ENCODE results near the gene S100A16. TPM values are rescaled to one million over a fixed set of nuclear protein-coding genes. Genes with fewer than 3 reads are reported as not detected.
"Not testable (repeated sequence)": the region's sequence is repeated elsewhere in the genome, so short reads cannot be mapped to it uniquely, and the experiment has no call there.

Gene S100A16
- total RNA-seq, 1 donor from 2014 or later: 143 TPM

DNA sequence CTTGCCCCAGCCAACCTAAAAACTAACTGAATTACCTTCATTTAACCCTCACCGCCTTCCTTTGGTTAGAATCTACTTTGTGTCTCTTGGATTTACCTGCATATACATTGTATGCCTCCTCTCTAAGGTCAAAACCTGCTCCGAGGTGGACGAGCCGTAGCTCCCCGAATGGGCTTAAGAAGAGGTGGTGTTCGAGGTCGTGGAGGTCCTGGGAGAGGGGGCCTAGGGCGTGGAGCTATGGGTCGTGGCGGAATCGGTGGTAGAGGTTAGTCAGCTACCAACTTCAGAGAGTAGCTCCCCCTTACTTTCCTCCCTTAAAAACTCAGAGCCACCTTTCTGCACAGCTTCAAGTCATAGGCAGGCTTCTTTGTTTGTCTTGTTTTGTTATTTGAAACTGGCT is 30.2 kb upstream of the S100A16 start:
- Mint-ChIP-seq H3K4me3 (ENCODE audit: unreplicated experiment) (no peak overlapping the region), H3K4me1 (ENCODE audit: unreplicated experiment) (peaks cover 2% of the 10 kb centered on the region), H3K36me3 (ENCODE audit: unreplicated experiment) (peaks cover 63% of the 10 kb centered on the region), H3K27ac (ENCODE audit: unreplicated experiment) (no peak overlapping the region), H3K9me3 (ENCODE audit: unreplicated experiment) (no peaks in the 10 kb centered on the region), H3K27me3 (ENCODE audit: unreplicated experiment) (no peaks in the 10 kb centered on the region)
- TF ChIP-seq, protein P1, sequence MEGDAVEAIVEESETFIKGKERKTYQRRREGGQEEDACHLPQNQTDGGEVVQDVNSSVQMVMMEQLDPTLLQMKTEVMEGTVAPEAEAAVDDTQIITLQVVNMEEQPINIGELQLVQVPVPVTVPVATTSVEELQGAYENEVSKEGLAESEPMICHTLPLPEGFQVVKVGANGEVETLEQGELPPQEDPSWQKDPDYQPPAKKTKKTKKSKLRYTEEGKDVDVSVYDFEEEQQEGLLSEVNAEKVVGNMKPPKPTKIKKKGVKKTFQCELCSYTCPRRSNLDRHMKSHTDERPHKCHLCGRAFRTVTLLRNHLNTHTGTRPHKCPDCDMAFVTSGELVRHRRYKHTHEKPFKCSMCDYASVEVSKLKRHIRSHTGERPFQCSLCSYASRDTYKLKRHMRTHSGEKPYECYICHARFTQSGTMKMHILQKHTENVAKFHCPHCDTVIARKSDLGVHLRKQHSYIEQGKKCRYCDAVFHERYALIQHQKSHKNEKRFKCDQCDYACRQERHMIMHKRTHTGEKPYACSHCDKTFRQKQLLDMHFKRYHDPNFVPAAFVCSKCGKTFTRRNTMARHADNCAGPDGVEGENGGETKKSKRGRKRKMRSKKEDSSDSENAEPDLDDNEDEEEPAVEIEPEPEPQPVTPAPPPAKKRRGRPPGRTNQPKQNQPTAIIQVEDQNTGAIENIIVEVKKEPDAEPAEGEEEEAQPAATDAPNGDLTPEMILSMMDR (IDR thresholded peaks at IDR 0.05): no peak
- no peak for DNase-seq (ENCODE audit: extremely low spot score, unreplicated experiment)

DNA sequence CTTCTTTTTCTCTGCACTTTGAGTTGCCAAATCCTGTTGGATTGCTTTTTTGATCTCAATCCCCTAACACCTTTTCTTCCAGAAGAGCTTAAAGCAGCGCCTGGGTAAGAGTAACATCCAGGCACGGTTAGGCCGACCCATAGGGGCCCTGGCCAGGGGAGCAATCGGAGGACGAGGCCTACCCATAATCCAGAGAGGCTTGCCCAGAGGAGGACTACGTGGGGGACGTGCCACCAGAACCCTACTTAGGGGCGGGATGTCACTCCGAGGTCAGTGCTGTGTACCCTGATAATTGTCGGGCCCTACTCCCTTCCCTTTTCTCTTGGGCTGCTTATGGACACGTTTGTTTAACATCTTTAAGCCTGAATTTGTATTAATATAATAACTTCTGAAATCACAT is 29.2 kb upstream of the S100A16 start:
- TF ChIP-seq, protein P1 (IDR thresholded peaks at IDR 0.05): no peak
- Mint-ChIP-seq H3K9me3 (ENCODE audit: unreplicated experiment) (no peaks in the 10 kb centered on the region), H3K27ac (ENCODE audit: unreplicated experiment) (no peak overlapping the region), H3K4me3 (ENCODE audit: unreplicated experiment) (no peak overlapping the region), H3K36me3 (ENCODE audit: unreplicated experiment) (peaks cover 69% of the 10 kb centered on the region), H3K4me1 (ENCODE audit: unreplicated experiment) (no peaks in the 10 kb centered on the region), H3K27me3 (ENCODE audit: unreplicated experiment) (no peaks in the 10 kb centered on the region)
- DNase-seq (ENCODE audit: extremely low spot score, unreplicated experiment): no peak

DNA sequence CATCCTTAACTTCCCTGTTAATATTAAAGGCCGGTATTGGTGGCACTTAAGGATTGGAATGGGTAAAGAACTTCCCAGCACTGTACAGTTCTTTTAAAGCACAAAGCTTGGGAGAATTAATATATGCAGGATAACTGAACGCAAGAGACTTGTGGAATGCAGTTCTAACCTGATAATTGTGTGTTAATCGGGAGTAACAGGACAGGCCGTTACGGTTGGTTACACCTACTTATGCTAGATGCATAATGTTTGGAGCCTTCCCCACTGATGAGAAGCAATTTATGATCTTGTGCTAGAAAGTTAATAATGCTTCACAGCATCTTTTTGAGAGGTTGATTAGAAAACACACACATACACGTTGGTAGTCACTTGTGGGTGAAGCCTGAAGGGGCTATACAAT is 27.9 kb upstream of the S100A16 start:
- no peak overlapping the region for H3K27ac Mint-ChIP-seq (ENCODE audit: unreplicated experiment)
- TF ChIP-seq, protein P1 (IDR thresholded peaks at IDR 0.05): no peak
- no peaks in the 10 kb centered on the region for H3K9me3 Mint-ChIP-seq (ENCODE audit: unreplicated experiment)
- no peak for DNase-seq (ENCODE audit: extremely low spot score, unreplicated experiment)
- H3K27me3 Mint-ChIP-seq (ENCODE audit: unreplicated experiment): no peaks in the 10 kb centered on the region
- H3K4me1 Mint-ChIP-seq (ENCODE audit: unreplicated experiment): peaks cover 8% of the 10 kb centered on the region
- peaks cover 70% of the 10 kb centered on the region for H3K36me3 Mint-ChIP-seq (ENCODE audit: unreplicated experiment)
- no peak overlapping the region for H3K4me3 Mint-ChIP-seq (ENCODE audit: unreplicated experiment)

DNA sequence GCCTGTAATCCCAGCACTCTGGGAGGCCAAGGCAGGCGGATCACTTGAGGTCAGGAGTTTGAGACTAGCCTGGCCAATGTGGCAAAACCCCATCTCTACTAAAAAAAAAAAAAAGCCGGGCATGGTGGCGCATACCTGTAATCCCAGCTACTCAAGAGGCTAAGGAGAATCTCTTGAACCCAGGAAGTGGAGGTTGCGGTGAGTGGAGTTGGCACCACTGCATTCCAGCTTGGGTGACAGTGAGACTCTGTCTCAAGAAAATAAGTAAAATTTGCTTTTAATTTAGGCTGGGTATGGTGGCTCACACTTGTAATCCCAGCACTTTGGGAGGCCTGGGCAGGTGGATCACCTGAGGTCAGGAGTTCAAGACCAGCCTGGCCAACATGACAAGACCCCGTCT is 27.3 kb upstream of the S100A16 start:
- Mint-ChIP-seq H3K36me3 (ENCODE audit: unreplicated experiment) (peaks cover 66% of the 10 kb centered on the region), H3K4me1 (ENCODE audit: unreplicated experiment) (peaks cover 11% of the 10 kb centered on the region)
- not testable (repeated sequence) for H3K27me3 Mint-ChIP-seq (ENCODE audit: unreplicated experiment); H3K4me3 Mint-ChIP-seq (ENCODE audit: unreplicated experiment); H3K27ac Mint-ChIP-seq (ENCODE audit: unreplicated experiment); H3K9me3 Mint-ChIP-seq (ENCODE audit: unreplicated experiment); DNase-seq (ENCODE audit: extremely low spot score, unreplicated experiment)

DNA sequence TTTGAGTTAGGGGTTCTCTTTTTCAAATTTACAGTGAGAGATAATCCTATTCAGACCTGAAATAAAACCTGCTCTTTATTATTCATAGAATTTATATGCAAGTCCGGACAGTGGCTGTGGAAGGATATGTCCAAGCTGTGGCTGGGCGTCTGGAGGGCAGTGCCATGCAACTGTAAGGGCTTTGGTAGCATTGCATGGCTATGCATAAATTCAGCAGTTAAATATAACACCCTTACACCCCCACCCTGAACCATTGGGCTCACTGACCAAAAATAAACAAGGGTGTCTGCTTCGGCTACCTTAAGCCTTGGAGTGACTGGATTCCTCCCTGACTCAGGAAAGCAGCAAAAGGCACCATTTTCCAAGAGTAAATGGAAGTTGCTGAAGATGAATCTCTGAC is 26.3 kb upstream of the S100A16 start:
- TF ChIP-seq, protein P1 (IDR thresholded peaks at IDR 0.05): no peak
- H3K4me1 Mint-ChIP-seq (ENCODE audit: unreplicated experiment): peaks cover 16% of the 10 kb centered on the region
- H3K27ac Mint-ChIP-seq (ENCODE audit: unreplicated experiment): no peak overlapping the region
- H3K36me3 Mint-ChIP-seq (ENCODE audit: unreplicated experiment): peaks cover 59% of the 10 kb centered on the region
- no peaks in the 10 kb centered on the region for H3K9me3 Mint-ChIP-seq (ENCODE audit: unreplicated experiment)
- no peaks in the 10 kb centered on the region for H3K27me3 Mint-ChIP-seq (ENCODE audit: unreplicated experiment)
- DNase-seq (ENCODE audit: extremely low spot score, unreplicated experiment): no peak
- H3K4me3 Mint-ChIP-seq (ENCODE audit: unreplicated experiment): no peak overlapping the region

DNA sequence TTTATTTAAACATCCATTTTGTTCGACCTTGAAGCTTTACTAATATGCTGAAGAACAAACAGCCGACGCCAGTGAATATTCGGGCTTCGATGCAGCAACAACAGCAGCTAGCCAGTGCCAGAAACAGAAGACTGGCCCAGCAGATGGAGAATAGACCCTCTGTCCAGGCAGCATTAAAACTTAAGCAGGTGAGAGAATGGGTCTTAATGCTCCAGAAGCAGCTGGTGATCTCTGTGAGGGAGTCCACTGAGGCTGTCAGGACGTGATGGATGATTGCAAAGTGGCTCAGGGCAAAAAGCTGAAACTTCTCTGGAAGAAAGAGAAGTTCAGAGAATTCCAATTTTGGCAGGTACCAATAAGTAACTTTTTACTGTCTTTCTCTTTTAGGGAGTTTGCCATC is 25.3 kb upstream of the S100A16 start:
- no peak overlapping the region for H3K4me3 Mint-ChIP-seq (ENCODE audit: unreplicated experiment)
- no peaks in the 10 kb centered on the region for H3K9me3 Mint-ChIP-seq (ENCODE audit: unreplicated experiment)
- peaks cover 49% of the 10 kb centered on the region for H3K36me3 Mint-ChIP-seq (ENCODE audit: unreplicated experiment)
- no peak for DNase-seq (ENCODE audit: extremely low spot score, unreplicated experiment)
- no peaks in the 10 kb centered on the region for H3K27me3 Mint-ChIP-seq (ENCODE audit: unreplicated experiment)
- TF ChIP-seq, protein P1 (IDR thresholded peaks at IDR 0.05): no peak
- no peak overlapping the region for H3K27ac Mint-ChIP-seq (ENCODE audit: unreplicated experiment)
- H3K4me1 Mint-ChIP-seq (ENCODE audit: unreplicated experiment): peaks cover 21% of the 10 kb centered on the region
